ENCODE data around the gene AADACL4.

The AADACL4 gene

GRCh38 chr1:12617511-12617900 lies 26.4 kb upstream of the AADACL4 start:
- ChIA-PET POLR2A (interaction anchor here (0.6 to 5.7 kb wide), 18 partner anchors 8 to 386 kb away, joined by 3 to 101 read pairs (median 4); no protein-coding TSS in a partner anchor), CTCF (interaction anchor here (0.6 to 5.0 kb wide), 7 partner anchors 10 to 346 kb away, joined by 3 to 28 read pairs (median 4); no protein-coding TSS in a partner anchor)
- Histone ChIP-seq H3K36me3 (ENCODE audit: control insufficient read depth in 2 of 2, insufficient read depth in 1 of 2, low read length in 2 of 2) (peaks cover 0 to under 1% of the 10 kb centered on the region in 2 experiments; a peak in 1 of 3 replicates), H3K27ac (ENCODE audit: extremely low read depth, low read depth, low read length) (peak overlapping the region; percentile 99), H3K9me3 (ENCODE audit: control insufficient read depth, insufficient read depth, low read depth, low read length) (no peaks in the 10 kb centered on the region), H3K4me1 (ENCODE audit: control insufficient read depth, insufficient read depth, low read length) (peaks cover 9% of the 10 kb centered on the region), H3K4me3 (ENCODE audit: low read depth, low read length) (peak overlapping the region; percentile 74)
- TF ChIP-seq ZFP41 (tag by site-specific recombination; IDR thresholded peaks at IDR 0.05; ENCODE audit: borderline replicate concordance) (no peak), ZBTB49 (tag by site-specific recombination; IDR thresholded peaks at IDR 0.05; ENCODE audit: low read depth) (no peak), ZIC2 (tag by site-specific recombination; IDR thresholded peaks at IDR 0.05) (no peak), ZSCAN5A (tag by site-specific recombination; IDR thresholded peaks at IDR 0.05) (no peak), PRDM10 (tag by site-specific recombination; IDR thresholded peaks at IDR 0.05) (no peak), ZNF423 (tag by site-specific recombination; IDR thresholded peaks at IDR 0.05) (no peak), ZNF24 (tag by site-specific recombination; IDR thresholded peaks at IDR 0.05) (no peak), ZNF362 (tag by site-specific recombination; IDR thresholded peaks at IDR 0.05) (peak; percentile 54; the same call in 1 of the 2 replicates), ZBTB44 (tag by site-specific recombination; IDR thresholded peaks at IDR 0.05) (no peak), ELK4 (IDR thresholded peaks at IDR 0.05; ENCODE audit: borderline replicate concordance, low read depth, low read length) (no peak), ZNF555 (tag by site-specific recombination; conservative IDR thresholded peaks at IDR 0.05) (no peak), ZNF404 (tag by site-specific recombination; IDR thresholded peaks at IDR 0.05) (no peak), ZNF16 (tag by site-specific recombination; IDR thresholded peaks at IDR 0.05; ENCODE audit: low read depth) (no peak), YY1 (tag by site-specific recombination; IDR thresholded peaks at IDR 0.05) (no peak), KLF9 (tag by site-specific recombination; IDR thresholded peaks at IDR 0.05; ENCODE audit: low read depth) (no peak), ZBTB11 (tag by site-specific recombination; conservative IDR thresholded peaks at IDR 0.05; ENCODE audit: low read depth) (0 out of 2 replicates have a peak, but pooled peaks have one; percentile 15), ZNF449 (tag by site-specific recombination; IDR thresholded peaks at IDR 0.05) (no peak), ZNF155 (tag by site-specific recombination; IDR thresholded peaks at IDR 0.05) (no peak), ZNF311 (tag by site-specific recombination; IDR thresholded peaks at IDR 0.05; ENCODE audit: borderline replicate concordance) (no peak)
